ENCODE results near the gene ADD3. TPM values are rescaled to one million over a fixed set of nuclear protein-coding genes. Genes with fewer than 3 reads are reported as not detected.
A peak's percentile ranks its signal among the peaks of the same experiment; 100 is the strongest.

The ADD3 gene
- total RNA-seq, 2 experiments from 2014 or later: 273 to 302 TPM

GRCh38 chr10:110032801-110033700, 25.3 kb downstream of the ADD3 start:
- DNase-seq: no peak
- no peaks in the 10 kb centered on the region for H3K9me3 Mint-ChIP-seq
- H3K36me3 Mint-ChIP-seq (ENCODE audit: low read depth): peaks cover 32% of the 10 kb centered on the region
- H3K4me1 Mint-ChIP-seq (ENCODE audit: low read depth): peaks cover 89% of the 10 kb centered on the region
- H3K27me3 Mint-ChIP-seq: no peaks in the 10 kb centered on the region
- Histone ChIP-seq H3K9me3 (ENCODE audit: control insufficient read depth in 1 of 2, insufficient read depth in 1 of 2, low read length in 2 of 2) (no peaks in the 10 kb centered on the region), H3K27me3 (ENCODE audit: control insufficient read depth in 1 of 2, insufficient read depth in 2 of 2, low read length in 2 of 2) (no peaks in the 10 kb centered on the region), H3K27ac (ENCODE audit: low read depth in 1 of 2, low read length in 2 of 2) (no peak overlapping the region), H3K4me3 (ENCODE audit: low read length) (no peak overlapping the region), H3K4me1 (ENCODE audit: insufficient read depth, low read length) (peaks cover 33% of the 10 kb centered on the region), H3K36me3 (ENCODE audit: insufficient read depth, low read length) (no peaks in the 10 kb centered on the region)
- no peak for ATAC-seq (ENCODE audit: poor library complexity)
- intact Hi-C loops (cut with DNase I, micrococcal nuclease): no loop called here
- TF ChIP-seq CTCF (IDR thresholded peaks at IDR 0.05): no peak
- ChIA-PET POLR2A (interaction anchor here (1.0 to 2.5 kb wide), 3 partner anchors 24 to 26 kb away, joined by 3 to 6 read pairs (median 6); partner anchors contain the start of gene ADD3), CTCF (no interaction called here)
- H3K4me3 Mint-ChIP-seq: no peak overlapping the region
- H3K27ac Mint-ChIP-seq: peak overlapping the region; percentile 2

- Mint-ChIP-seq H3K27ac (peak overlapping the region; percentile 2), H3K4me1 (ENCODE audit: low read depth) (peaks cover 95% of the 10 kb centered on the region), H3K27me3 (no peaks in the 10 kb centered on the region), H3K36me3 (ENCODE audit: low read depth) (peaks cover 31% of the 10 kb centered on the region), H3K4me3 (no peak overlapping the region), H3K9me3 (no peaks in the 10 kb centered on the region)
- ChIA-PET POLR2A (interaction anchor here (0.6 to 2.5 kb wide), 4 partner anchors 24 to 63 kb away, joined by 3 to 6 read pairs (median 4); partner anchors contain the start of gene ADD3), CTCF (interaction anchor here (1.7 to 2.0 kb wide), 2 partner anchors 16 to 55 kb away, joined by 3 to 9 read pairs; no protein-coding TSS in a partner anchor)
- Histone ChIP-seq H3K4me3 (ENCODE audit: low read length) (no peak overlapping the region), H3K36me3 (ENCODE audit: insufficient read depth, low read length) (no peaks in the 10 kb centered on the region), H3K27ac (ENCODE audit: low read depth in 1 of 2, low read length in 2 of 2) (no peak overlapping the region), H3K27me3 (ENCODE audit: control insufficient read depth in 1 of 2, insufficient read depth in 2 of 2, low read length in 2 of 2) (no peaks in the 10 kb centered on the region), H3K4me1 (ENCODE audit: insufficient read depth, low read length) (peaks cover 35% of the 10 kb centered on the region), H3K9me3 (ENCODE audit: control insufficient read depth in 1 of 2, insufficient read depth in 1 of 2, low read length in 2 of 2) (no peaks in the 10 kb centered on the region)
- no peak for TF ChIP-seq CTCF (IDR thresholded peaks at IDR 0.05)
- ATAC-seq (ENCODE audit: poor library complexity): no peak
- intact Hi-C loops (cut with DNase I, micrococcal nuclease): loop anchor here in 1 of 2 experiments (2.0 kb wide), 1 partner anchor 23 kb away; no protein-coding TSS in a partner anchor
- DNase-seq: no peak
These were observed 26.0 kb downstream of the ADD3 start for GRCh38 chr10:110033701-110034235.

GRCh38 chr10:110034596-110034995, 26.8 kb downstream of the ADD3 start:
- H3K27me3 ChIP-seq (ENCODE audit: control insufficient read depth in 1 of 2, insufficient read depth in 2 of 2, low read length in 2 of 2): no peaks in the 10 kb centered on the region
- ChIA-PET POLR2A (interaction anchor here (0.6 to 2.5 kb wide), 5 partner anchors 23 to 62 kb away, joined by 3 to 6 read pairs (median 3); partner anchors contain the start of gene ADD3), CTCF (interaction anchor here (1.1 to 2.0 kb wide), 6 partner anchors 9 to 56 kb away, joined by 3 to 9 read pairs (median 3); no protein-coding TSS in a partner anchor)
- Mint-ChIP-seq H3K4me3 (no peak overlapping the region), H3K4me1 (ENCODE audit: low read depth) (peaks cover 96% of the 10 kb centered on the region), H3K27me3 (no peaks in the 10 kb centered on the region), H3K27ac (peak overlapping the region; percentile 50), H3K36me3 (ENCODE audit: low read depth) (peaks cover 34% of the 10 kb centered on the region), H3K9me3 (no peaks in the 10 kb centered on the region)
- no peaks in the 10 kb centered on the region for H3K36me3 ChIP-seq (ENCODE audit: insufficient read depth, low read length)
- H3K27ac ChIP-seq (ENCODE audit: low read depth in 1 of 2, low read length in 2 of 2): no peak overlapping the region
- ATAC-seq (ENCODE audit: poor library complexity) (no peak), DNase-seq (no peak)
- no peak overlapping the region for H3K4me3 ChIP-seq (ENCODE audit: low read length)
- H3K4me1 ChIP-seq (ENCODE audit: insufficient read depth, low read length): peaks cover 42% of the 10 kb centered on the region
- no peaks in the 10 kb centered on the region for H3K9me3 ChIP-seq (ENCODE audit: control insufficient read depth in 1 of 2, insufficient read depth in 1 of 2, low read length in 2 of 2)
- no peak for TF ChIP-seq CTCF (IDR thresholded peaks at IDR 0.05)
- intact Hi-C loops (cut with DNase I, micrococcal nuclease): loop anchor here in 1 of 2 experiments (2.0 kb wide), 1 partner anchor 24 kb away; no protein-coding TSS in a partner anchor

All from CD4-positive, alpha-beta T cell (primary cell).